NB4 (cell line): ENCODE results near the gene SNAI1.
"Not testable (repeated sequence)": the region's sequence is repeated elsewhere in the genome, so short reads cannot be mapped to it uniquely, and the experiment has no call there.

Source experiments
- DNase-seq: peaks from one replicate; pipeline ENCODE4 v3.0.0; 2010; ENCODE audit warnings: low read depth
- H3K4me3 ChIP-seq: one replicate; pipeline ENCODE4 v1.5.1; 2011; ENCODE audit warnings: mild to moderate bottlenecking, low read depth, low read length, moderate library complexity
- MYC ChIP-seq: IDR thresholded peaks from 2 replicates; pipeline ENCODE4 v1.6.1; 2011; ENCODE audit warnings: low read depth, low read length
- POLR2A ChIP-seq: IDR thresholded peaks from 2 replicates; pipeline ENCODE4 v1.6.1; 2011; ENCODE audit warnings: mild to moderate bottlenecking; ENCODE audit not compliant: insufficient read length; ENCODE audit errors: extremely low read depth
- TF ChIP-seq, protein P1 (sequence below): IDR thresholded peaks from 2 replicates; pipeline ENCODE4 v1.6.1; 2011; ENCODE audit warnings: low read depth, low read length
- TF ChIP-seq, protein P2 (sequence below): IDR thresholded peaks from one replicate; pipeline ENCODE4 v1.5.1; 2012; ENCODE audit warnings: low read depth, low read length

Gene SNAI1

DNA sequence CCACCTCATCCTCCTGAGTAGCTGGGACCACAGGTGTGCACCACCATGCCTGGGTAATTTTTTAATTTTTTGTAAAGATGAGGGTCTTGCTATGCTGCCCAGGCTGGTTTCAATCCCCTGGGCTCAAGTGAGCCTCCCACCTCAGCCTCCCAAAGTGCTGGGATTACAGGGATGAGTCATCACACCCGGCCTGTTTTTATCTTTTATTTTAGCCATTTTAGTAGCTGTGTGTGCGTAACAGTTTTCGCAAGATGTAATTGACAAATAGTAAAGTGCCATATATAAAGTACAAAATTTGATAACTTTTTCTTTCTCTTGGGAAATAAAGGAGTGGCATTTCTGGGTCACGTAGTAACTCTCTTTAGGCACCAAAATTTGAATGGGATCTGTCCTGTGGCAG lies 21.4 kb downstream of the SNAI1 start:
- DNase-seq: peak; percentile 58
- H3K4me3 ChIP-seq: no peak overlapping the region
- TF ChIP-seq, protein P1, sequence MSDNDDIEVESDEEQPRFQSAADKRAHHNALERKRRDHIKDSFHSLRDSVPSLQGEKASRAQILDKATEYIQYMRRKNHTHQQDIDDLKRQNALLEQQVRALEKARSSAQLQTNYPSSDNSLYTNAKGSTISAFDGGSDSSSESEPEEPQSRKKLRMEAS: no peak
- TF ChIP-seq MYC: no peak
- no peak for TF ChIP-seq POLR2A
- TF ChIP-seq, protein P2, sequence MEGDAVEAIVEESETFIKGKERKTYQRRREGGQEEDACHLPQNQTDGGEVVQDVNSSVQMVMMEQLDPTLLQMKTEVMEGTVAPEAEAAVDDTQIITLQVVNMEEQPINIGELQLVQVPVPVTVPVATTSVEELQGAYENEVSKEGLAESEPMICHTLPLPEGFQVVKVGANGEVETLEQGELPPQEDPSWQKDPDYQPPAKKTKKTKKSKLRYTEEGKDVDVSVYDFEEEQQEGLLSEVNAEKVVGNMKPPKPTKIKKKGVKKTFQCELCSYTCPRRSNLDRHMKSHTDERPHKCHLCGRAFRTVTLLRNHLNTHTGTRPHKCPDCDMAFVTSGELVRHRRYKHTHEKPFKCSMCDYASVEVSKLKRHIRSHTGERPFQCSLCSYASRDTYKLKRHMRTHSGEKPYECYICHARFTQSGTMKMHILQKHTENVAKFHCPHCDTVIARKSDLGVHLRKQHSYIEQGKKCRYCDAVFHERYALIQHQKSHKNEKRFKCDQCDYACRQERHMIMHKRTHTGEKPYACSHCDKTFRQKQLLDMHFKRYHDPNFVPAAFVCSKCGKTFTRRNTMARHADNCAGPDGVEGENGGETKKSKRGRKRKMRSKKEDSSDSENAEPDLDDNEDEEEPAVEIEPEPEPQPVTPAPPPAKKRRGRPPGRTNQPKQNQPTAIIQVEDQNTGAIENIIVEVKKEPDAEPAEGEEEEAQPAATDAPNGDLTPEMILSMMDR: no peak

DNA sequence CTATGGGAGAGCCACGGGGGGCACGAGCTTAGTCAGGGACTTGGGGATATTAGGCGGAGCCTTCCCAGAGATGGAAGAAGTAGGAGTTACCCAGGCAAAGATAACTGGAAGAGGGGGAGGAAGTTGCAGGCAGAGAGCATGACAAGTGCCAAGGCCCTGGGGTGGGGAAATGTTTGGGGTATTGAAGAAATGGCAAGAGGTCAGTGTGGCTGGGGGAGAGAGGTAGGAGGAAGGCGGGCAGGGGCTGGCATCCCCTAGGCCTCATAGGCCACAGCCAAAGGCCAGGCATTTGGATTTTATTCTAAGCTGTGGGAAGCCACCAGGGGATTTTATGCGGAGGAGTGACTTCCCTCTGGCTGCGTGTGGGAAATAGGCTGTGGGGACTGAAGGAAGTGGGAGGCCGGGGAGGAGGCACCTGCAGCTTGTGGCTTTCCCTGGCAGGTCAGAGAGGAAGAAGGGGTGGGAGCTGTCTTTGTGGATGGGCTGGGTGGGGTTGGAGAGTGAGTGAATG lies 22.7 kb downstream of the SNAI1 start:
- H3K4me3 ChIP-seq: no peak overlapping the region
- peak; percentile 97 for DNase-seq
- TF ChIP-seq, protein P1: no peak
- peak; percentile 32; the same call in 1 of the 2 replicates for TF ChIP-seq MYC
- TF ChIP-seq, protein P2: no peak
- TF ChIP-seq POLR2A: no peak

DNA sequence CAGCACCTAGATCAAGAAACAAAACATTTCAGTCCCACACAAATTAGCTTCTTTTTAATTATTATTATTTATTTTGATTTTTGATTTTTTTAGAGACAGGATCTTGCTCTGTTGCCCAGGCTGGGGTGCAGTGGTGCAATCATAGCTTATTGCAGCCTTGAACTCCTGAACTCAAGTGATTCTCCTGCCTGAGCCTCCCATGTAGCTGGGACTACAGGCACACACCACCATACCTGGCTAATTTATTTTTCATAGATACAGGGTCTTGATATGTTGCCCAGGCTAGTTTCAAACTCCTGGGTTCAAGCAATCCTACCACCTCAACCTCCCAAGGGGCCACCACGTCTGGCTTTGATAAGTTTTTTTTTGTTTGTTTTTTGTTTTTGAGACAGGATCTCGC lies 24.6 kb downstream of the SNAI1 start:
- TF ChIP-seq, protein P1: no peak
- TF ChIP-seq, protein P2: no peak
- TF ChIP-seq MYC (no peak), POLR2A (no peak)

DNA sequence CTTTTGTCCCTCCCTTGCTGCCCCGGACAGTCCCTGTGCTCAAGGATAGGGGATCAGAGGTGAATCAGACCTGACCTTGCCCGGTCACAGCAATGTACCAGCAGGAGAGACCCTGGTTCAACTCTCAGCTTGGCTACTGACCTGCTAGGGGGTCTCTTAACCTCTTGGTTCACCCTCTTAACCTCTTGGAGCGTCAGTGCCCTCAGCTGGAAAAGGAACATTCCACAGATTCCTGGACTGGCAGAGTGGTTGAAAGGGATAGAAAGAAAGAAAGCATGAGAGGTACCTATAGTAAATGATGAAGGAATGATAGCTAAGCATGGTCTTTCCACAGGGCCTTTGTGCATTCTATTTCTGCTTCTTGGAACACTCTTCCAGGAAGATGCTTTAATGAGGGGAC lies 25.2 kb downstream of the SNAI1 start:
- DNase-seq: no peak
- no peak for TF ChIP-seq MYC
- no peak for TF ChIP-seq POLR2A
- H3K4me3 ChIP-seq: no peak overlapping the region

More for the DNA sequence above, 24.6 kb downstream of the SNAI1 start:
- H3K4me3 ChIP-seq: no peak overlapping the region
- DNase-seq: no peak

DNA sequence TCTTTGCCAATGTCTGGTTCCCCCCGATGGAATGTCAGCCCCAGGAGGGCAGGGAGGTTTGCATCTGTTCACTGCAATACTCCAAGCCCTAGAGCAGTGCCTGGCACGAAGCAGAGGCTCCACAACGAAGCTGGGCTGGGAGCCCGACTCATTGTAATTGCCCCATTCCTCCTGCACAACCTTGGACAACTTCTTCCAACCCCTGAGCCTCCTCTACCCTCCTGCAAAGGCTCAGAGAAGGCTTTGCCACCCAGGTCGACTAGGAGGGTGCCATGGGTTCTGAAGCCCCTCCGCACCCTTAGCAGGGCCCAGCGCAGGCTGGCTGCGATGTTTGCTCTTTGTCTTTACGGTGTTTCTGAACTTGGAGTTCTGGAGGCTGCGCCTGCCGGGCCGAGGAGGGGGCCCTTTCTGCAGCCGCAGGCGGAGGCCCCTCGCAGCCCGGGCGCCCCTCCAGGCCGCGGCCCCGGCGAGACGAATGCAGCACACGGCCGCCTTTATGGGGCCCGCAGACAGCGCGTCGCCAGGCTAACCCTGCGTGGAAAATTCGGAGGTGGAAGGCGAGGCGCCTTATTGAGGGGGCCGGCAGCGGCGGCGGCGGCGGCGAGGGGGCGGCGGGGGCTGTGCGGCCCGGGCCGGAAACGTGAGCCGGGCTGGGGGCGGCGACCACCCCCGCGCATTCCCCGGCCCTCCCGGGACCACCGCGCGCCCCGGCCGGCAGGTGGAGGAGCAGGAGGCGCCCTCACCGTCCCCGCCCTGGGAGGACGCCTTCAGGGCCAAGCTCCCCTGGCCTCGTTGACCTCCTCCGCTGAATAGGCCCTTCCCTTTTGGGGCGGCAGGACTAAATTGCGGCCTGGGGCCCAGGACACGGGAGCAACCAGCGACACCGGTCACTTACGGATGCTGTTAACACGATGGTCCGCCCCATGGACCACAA lies 27.0 kb downstream of the SNAI1 start:
- H3K4me3 ChIP-seq: no peak overlapping the region
- TF ChIP-seq POLR2A (no peak), MYC (no peak)
- TF ChIP-seq, protein P2: no peak
- TF ChIP-seq, protein P1: no peak
- no peak for DNase-seq

- not testable (repeated sequence) for H3K4me3 ChIP-seq, DNase-seq
Observed at GRCh38 chr20:50011597-50011996, 28.8 kb downstream of the SNAI1 start.
